ENCODE results near the gene LRRC45. TPM values are rescaled to one million over a fixed set of nuclear protein-coding genes. Genes with fewer than 3 reads are reported as not detected.

The LRRC45 gene
- polyA plus RNA-seq, 1 donor: 8.4 TPM

- DNase-seq (ENCODE audit: low read depth): no peak
Observed at GRCh38 chr17:82018989-82019689, 4.0 kb upstream of the LRRC45 start.

DNA sequence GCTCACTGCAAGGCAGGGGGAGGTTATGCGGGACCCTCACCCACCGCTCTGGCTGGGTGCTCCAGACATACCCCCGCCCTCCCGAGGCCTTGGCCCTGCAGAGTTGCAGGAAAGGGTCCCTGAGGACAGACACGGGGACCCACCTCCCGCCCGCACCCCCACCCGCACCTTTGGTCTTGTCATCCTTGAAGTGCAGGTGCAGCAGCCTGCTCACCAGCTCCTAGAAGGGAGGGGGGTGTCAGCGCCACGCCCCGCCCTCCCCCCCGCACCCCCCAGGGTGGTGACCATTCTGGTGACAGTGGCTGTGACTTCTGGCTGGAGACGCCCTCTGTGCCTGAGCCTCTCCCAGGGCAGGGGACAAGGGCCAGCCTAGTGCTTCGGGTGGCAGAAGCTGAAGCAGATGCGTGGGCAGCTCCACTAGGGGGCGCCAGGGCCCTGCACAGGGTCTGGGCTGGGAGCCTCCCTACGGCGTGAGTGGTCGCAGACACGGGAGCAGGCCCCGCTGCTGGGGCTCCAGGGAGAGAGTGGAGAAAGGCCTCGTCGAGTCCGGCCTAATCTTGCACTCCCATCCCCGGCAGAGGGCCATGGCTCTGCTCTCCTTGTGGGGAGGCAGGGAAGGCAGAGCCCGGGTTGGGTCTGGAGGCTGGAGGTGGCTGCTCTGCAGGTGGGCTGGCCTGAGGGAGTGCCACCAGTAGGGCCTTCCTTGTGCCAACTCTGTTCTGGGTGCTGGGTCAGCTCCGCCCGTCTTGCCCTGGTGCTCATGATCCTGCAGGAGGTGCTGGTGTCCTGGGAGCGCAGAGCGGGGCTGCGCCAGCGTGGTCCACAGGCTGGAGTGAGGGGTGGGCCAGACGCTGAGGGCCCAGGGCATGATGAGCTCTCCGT is 3.2 kb upstream of the LRRC45 start:
- no peak for DNase-seq (ENCODE audit: low read depth)

DNA sequence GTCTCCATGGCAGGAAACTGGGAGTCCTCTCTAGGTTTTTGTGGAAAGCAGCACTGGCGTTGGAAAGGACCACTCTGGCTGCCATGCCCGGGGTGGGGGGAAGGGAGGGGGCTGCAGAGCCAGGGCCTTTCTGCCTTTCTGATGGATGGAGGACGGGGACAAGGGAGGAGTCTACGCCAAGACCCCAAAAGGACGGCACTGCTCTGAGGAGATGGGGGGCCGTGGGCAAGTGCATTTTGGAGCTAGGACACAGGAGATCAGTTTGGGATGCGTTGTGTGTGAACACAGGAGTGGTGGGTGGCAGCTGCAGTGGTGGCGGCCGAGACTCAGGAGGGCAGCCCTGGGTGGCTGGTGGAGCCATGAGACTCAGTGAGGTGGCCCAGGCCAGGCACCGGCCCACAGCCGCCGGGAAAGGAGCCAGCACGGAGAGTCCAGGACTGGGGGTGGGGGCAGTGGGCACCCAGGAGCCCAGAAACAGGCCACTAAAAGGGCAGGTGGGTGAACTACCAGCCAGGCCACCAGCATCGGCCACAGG is 2.5 kb upstream of the LRRC45 start:
- DNase-seq (ENCODE audit: low read depth): no peak

- DNase-seq (ENCODE audit: low read depth): no peak
Observed at GRCh38 chr17:82021107-82021899, 1.8 kb upstream of the LRRC45 start.

DNA sequence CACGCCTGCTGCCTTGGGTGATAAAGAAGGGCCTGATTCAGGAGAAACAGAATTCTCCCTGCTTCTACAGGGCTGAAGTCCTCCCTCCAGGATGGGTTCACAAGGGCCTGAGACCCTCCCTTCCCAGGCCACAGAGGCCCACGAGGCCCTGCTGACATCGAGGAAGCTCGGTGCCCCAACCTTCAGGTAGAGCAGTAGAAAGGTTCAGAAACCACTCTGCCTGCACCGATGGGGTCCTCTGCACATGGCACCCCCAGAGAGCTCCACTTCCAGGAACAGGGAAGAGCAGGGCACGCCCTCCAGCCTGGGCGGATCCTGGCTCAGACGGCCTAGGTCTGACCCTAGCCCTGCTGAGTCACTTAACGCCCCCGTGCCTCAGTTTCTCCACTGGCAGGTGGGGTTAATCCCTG is 1.2 kb upstream of the LRRC45 start:
- no peak for DNase-seq (ENCODE audit: low read depth)

- no peak for DNase-seq (ENCODE audit: low read depth)
Observed at GRCh38 chr17:82022310-82022980, 660 bp upstream of the LRRC45 start, which contains the start of gene CENPX. Gene CENPX (minus strand): TSS chr17:82022878. CDS start chr17:82022861, 17 bp downstream.

- DNase-seq (ENCODE audit: low read depth): no peak
Observed at GRCh38 chr17:82023447-82024241, 539 bp downstream of the LRRC45 start.

DNA sequence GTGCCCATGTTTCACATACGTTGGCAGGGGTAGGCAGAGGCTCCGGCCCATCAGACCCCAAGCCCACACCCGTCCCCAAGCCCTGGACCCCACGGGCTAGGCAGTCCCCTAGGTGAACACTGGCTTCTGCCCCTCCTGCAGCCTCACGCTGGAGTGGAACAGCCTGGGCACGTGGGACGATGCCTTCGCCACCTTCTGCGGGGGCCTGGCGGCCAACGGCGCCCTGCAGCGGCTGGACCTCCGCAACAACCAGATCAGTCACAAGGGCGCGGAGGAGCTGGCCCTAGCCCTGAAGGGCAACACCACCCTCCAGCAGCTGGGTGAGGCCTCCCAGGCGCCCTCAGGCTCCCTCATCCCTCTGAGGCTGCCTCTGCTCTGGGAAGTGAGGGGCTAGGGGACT is 1.8 kb downstream of the LRRC45 start:
- DNase-seq (ENCODE audit: low read depth): no peak

DNA sequence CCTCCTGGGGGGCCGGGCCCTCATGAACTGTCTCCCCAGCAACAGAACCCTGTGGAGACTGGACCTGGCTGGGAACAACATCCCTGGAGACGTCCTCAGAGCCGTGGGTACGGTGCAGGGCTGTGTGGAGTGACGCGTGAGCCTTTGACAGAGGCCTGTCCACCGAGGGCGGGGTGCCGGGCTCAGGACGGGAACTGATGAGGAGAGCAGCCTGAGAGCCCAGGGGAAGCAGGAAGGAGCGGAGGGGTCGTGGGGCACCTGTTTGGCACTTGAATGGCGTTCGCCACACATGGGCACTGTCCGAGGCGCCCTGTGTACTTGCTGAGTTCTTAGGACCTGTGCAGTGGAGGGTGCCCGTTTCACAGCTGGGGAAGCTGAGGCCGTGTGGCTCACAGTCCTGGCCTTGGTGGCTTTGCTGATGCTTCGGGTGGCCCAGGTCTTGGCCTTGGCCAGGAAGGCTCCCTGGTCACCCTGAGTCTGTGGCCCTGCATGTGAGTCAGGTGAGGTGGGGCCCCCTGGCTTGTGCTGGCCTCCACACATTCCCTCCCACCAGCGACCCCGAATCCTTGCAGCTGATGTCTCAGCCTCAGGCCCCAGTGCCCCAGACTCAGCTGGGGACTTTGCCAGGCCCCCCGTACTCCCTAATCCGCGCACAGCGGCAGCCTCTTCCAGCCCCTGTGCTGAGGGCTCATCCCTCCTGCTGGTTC is 2.4 kb downstream of the LRRC45 start:
- no peak for DNase-seq (ENCODE audit: low read depth)

DNA sequence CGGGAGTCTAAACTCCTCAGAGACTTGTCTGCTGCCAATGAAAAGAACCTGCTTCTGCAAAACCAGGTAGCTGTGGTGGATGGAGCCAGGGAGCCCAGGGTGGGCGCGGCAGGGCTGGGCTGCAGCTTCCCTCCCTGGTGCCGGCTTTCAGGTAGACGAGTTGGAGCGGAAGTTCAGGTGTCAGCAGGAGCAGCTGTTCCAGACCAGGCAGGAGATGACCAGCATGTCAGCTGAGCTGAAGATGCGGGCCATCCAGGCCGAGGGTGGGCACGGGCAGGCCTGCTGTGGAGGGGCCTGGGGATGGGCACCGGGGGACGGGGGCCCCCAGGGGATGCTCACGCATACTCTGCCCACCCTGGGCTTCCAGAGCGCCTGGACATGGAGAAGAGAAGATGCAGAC is 5.1 kb downstream of the LRRC45 start:
- DNase-seq (ENCODE audit: low read depth): no peak

GRCh38 chr17:82028966-82029365 is 5.9 kb downstream of the LRRC45 start:
- no peak for DNase-seq (ENCODE audit: low read depth)

- DNase-seq (ENCODE audit: low read depth): no peak
Observed at GRCh38 chr17:82029391-82029790, 6.3 kb downstream of the LRRC45 start.

DNA sequence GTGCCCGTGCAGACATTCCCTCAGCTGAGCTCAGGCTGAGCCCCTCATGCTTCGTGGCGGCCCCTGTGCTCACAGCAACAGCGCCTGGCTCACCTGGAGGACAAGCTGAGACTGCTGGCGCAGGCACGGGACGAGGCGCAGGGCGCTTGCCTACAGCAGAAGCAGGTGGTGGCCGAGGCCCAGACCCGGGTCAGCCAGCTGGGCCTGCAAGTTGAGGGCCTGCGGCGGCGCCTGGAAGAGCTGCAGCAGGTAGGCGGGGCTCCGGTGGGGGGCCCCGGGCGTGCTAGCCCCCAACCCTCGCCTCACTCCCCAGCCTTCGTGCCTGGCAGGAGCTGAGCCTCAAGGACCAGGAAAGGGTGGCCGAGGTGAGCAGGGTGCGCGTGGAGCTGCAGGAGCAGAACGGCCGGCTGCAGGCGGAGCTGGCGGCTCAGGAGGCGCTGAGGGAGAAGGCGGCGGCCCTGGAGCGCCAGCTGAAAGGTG is 6.9 kb downstream of the LRRC45 start:
- DNase-seq (ENCODE audit: low read depth): no peak

DNA sequence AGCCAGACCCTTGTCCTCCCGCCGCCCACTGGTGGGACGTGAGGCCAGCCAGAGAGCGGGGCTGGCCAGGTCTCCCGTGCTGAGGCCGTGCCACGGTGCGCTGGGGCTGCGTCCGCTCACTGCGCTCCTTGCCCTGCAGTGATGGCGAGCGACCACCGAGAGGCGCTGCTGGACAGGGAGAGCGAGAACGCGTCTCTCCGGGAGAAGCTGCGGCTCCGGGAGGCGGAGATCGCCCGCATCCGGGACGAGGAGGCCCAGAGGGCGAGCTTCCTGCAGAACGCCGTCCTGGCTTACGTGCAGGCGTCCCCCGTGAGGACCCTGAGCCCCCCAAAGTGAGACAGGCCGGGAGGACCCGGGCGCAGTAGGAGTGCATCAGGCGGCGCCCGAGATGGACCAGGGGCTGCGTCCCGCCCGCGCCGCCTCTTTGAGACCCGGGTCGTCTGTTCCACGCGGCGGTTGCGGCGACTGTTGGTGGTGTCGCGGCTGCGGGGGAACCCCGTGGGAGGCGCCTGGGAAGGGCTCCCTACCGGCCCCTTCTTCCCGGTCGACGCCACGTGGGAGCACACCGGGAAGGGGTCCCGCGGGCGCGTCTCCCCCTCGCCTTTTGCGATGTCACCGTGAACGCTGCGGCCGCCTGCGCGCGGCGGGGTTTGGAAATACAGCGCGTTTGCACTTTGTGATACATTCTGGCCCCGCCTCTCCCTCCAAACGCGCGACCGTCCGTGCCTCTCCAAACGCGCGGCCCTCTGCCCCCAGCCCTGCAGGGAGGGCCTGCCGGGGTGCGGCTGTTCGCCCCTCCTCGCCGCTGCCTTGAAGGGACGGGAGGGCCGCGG is 7.6 kb downstream of the LRRC45 start:
- peak; percentile 41 for DNase-seq (ENCODE audit: low read depth)

DNA sequence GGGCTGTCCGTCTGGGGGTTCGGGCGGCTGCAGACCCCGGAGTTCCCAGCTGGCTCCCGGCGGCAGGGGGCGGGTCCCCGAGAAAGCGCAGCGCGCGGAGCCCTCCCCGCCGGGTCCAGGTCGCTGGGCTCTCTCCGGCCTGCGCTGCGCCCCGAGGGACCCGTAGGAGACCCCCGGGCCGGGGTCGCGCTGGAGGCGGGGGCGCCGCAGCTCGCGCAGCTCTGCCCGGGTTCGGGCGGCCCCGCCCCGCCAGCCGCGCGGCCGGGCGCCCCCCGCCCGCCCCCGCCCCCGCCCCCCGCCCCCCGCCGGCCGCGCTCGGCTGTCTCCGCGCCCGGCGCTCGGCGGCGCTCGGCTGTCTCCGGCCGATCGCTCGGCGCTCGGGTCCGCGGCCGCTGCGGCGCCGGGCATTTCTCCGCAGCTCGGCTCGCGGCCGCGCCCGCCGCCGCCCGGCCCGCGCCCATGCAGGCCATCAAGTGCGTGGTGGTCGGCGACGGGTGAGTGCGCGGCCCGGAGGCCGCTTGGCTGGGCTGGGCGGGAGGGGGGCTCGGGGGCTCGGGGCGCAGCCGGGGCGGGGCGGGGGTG is 8.3 kb downstream of the LRRC45 start, which contains the start of gene RAC3:
RAC3 (plus strand) TSS at position 376 of the 582 bp plus-strand sequence; CDS start at position 460, 84 bp downstream.
- no peak for DNase-seq (ENCODE audit: low read depth)

DNA sequence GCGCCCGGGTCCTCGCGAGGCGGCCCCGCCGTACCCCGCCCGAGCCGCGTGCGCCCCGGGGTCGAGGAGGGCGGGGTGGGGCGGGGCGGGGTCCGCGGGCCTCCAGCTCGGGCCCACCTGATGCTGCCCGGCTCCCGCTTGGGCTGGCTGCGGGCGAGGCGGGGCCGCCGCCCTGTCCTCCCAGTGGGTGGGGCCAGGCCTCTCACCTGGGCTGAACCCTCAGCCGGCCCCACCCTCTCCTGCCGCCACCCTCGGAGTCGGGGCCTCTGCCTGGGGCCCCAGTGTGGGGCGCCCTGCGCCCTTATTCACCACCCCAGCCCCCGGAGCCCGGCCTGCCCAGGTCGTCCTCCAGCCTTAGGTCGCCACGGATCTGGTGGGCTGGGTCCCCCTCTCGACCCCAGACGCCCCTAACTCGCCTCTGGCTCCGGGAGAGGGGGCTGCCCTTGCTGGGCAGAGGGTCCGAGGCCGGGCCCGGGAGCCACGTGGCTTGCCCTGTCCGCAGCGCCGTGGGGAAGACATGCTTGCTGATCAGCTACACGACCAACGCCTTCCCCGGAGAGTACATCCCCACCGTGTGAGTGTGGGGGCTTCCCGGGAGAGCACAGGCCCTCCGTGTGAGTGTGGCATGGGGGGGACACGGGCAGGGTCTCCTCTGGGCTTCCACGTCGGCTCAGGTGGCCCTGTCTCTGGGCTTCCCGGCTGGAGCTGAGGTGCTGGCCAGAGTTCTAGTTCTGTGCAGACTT is 9.0 kb downstream of the LRRC45 start:
- DNase-seq (ENCODE audit: low read depth): no peak

DNA sequence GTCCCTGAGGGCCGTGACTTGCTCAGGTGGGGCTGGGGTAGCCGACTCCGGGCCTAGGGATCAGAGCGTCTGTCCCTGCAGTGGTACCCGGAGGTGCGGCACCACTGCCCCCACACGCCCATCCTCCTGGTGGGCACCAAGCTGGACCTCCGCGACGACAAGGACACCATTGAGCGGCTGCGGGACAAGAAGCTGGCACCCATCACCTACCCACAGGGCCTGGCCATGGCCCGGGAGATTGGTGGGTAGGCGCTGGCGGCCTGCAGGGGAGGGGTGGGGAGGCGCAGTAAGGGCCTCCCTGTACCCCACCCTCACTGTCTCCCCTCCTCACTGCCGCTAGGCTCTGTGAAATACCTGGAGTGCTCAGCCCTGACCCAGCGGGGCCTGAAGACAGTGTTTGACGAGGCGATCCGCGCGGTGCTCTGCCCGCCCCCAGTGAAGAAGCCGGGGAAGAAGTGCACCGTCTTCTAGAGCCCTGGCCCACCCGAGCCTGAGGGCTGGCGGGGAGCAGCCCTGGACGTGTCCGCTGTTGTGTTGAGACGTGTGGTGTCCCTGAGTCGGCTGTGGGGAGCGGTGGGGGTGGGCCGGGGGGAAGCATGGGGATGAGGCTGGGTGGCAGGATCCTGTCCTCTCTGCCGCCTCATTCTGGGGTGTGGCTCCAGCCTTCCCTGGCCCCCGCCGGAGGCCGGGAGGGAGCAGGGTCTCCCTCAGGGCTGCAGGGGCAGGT is 10.4 kb downstream of the LRRC45 start:
- DNase-seq (ENCODE audit: low read depth): no peak

Data from forelimb muscle (tissue), 1 donor.